ENCODE data around the gene WDPCP.

- TF ChIP-seq CSDC2 (CRISPR knock-in tag; IDR thresholded peaks at IDR 0.05) (no peak), ZFP30 (CRISPR knock-in tag; IDR thresholded peaks at IDR 0.05) (no peak), BACH2 (CRISPR knock-in tag; IDR thresholded peaks at IDR 0.05; ENCODE audit: borderline replicate concordance) (no peak), PATZ1 (CRISPR knock-in tag; IDR thresholded peaks at IDR 0.05; ENCODE audit: borderline replicate concordance) (0 out of 2 replicates have a peak, but pooled peaks have one; percentile 61), RARB (CRISPR knock-in tag; IDR thresholded peaks at IDR 0.05) (peak; percentile 61; the same call in 1 of the 2 replicates), ZNF8 (CRISPR knock-in tag; IDR thresholded peaks at IDR 0.05) (no peak), ARNTL (CRISPR knock-in tag; IDR thresholded peaks at IDR 0.05; ENCODE audit: borderline replicate concordance, low read depth) (no peak), ESRRG (CRISPR knock-in tag; IDR thresholded peaks at IDR 0.05) (no peak), ISL1 (CRISPR knock-in tag; IDR thresholded peaks at IDR 0.05) (peak; percentile 79)
- TF ChIP-seq, protein P1, sequence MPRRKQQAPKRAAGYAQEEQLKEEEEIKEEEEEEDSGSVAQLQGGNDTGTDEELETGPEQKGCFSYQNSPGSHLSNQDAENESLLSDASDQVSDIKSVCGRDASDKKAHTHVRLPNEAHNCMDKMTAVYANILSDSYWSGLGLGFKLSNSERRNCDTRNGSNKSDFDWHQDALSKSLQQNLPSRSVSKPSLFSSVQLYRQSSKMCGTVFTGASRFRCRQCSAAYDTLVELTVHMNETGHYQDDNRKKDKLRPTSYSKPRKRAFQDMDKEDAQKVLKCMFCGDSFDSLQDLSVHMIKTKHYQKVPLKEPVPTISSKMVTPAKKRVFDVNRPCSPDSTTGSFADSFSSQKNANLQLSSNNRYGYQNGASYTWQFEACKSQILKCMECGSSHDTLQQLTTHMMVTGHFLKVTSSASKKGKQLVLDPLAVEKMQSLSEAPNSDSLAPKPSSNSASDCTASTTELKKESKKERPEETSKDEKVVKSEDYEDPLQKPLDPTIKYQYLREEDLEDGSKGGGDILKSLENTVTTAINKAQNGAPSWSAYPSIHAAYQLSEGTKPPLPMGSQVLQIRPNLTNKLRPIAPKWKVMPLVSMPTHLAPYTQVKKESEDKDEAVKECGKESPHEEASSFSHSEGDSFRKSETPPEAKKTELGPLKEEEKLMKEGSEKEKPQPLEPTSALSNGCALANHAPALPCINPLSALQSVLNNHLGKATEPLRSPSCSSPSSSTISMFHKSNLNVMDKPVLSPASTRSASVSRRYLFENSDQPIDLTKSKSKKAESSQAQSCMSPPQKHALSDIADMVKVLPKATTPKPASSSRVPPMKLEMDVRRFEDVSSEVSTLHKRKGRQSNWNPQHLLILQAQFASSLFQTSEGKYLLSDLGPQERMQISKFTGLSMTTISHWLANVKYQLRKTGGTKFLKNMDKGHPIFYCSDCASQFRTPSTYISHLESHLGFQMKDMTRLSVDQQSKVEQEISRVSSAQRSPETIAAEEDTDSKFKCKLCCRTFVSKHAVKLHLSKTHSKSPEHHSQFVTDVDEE (CRISPR knock-in tag; IDR thresholded peaks at IDR 0.05), result no peak
These were observed 35.2 kb downstream of the WDPCP start for GRCh38 chr2:63553049-63553448.
